H1 (cell line): ENCODE results near the gene CYP4A11. TPM values are rescaled to one million over a fixed set of nuclear protein-coding genes. Genes with fewer than 3 reads are reported as not detected.

Experiments
- CTCF ChIA-PET: fragments of 300-600 bp; sonication (Branson Sonifier 250); formaldehyde crosslinking; loops from one replicate; lab custom pipeline; 2021; ENCODE audit not compliant: partially characterized antibody; lab: Charles Lee
- POLR2A ChIA-PET: fragments of 300-600 bp; sonication (Branson Sonifier 250); formaldehyde crosslinking; loops from one replicate; lab custom pipeline; 2021; ENCODE audit warnings: inconsistent platforms; ENCODE audit not compliant: partially characterized antibody; lab: Charles Lee
- DNase-seq, 2 experiments: peaks; one replicate each; pipeline versions ENCODE4 v3.0.0 to v3.0.0-alpha.2; 2010 to 2022; ENCODE audit warnings: low spot score in 2 of 2, low read depth in 1 of 2, mixed read lengths in 1 of 2
- FAIRE-seq: peaks from 2 replicates; lab custom pipeline; 2011; peaks lifted over from hg19 to GRCh38; lab: Jason Lieb, UNC
- H2AFZ ChIP-seq: 2 replicates; pipeline ENCODE4 v1.8.1; 2012; ENCODE audit warnings: low read length, inconsistent platforms
- H2AK5ac ChIP-seq: 2 replicates; pipeline ENCODE4 v1.6.1; 2013; ENCODE audit warnings: low read depth, low read length
- H2BK120ac ChIP-seq: replicated peaks from 2 replicates; pipeline ENCODE3; 2013; ENCODE audit warnings: low read depth, low read length, inconsistent platforms
- H2BK12ac ChIP-seq: 2 replicates; pipeline ENCODE4 v1.6.1; 2013; ENCODE audit warnings: low read depth, low read length
- H2BK15ac ChIP-seq: 2 replicates; pipeline ENCODE4 v1.6.1; 2013; ENCODE audit warnings: low read length
- H2BK20ac ChIP-seq: 2 replicates; pipeline ENCODE4 v1.6.1; 2013; ENCODE audit warnings: low read length
- H2BK5ac ChIP-seq: 2 replicates; pipeline ENCODE4 v1.6.1; 2013; ENCODE audit warnings: low read depth, low read length
- H3K14ac ChIP-seq: 2 replicates; pipeline ENCODE4 v1.6.1; 2013; ENCODE audit warnings: inconsistent platforms; ENCODE audit not compliant: insufficient read length
- H3K18ac ChIP-seq: 2 replicates; pipeline ENCODE4 v1.6.1; 2013; ENCODE audit warnings: low read length; ENCODE audit errors: extremely low read depth
- H3K23ac ChIP-seq: 2 replicates; pipeline ENCODE4 v1.6.1; 2013; ENCODE audit warnings: inconsistent platforms; ENCODE audit not compliant: insufficient read length
- H3K23me2 ChIP-seq: 2 replicates; pipeline ENCODE4 v1.6.1; 2013; ENCODE audit warnings: low read depth, low read length
- H3K27ac ChIP-seq: 2 replicates; pipeline ENCODE4 v1.6.1; 2011; ENCODE audit warnings: low read depth, low read length, inconsistent platforms
- H3K27me3 ChIP-seq, 4 experiments: replicated peaks in 1 of 4; 1 replicate in 1 of 4; 2 replicates in 3 of 4; pipeline versions ENCODE4 v1.6.1 to v1.8.1; 2011 to 2013; ENCODE audit warnings: low read length in 3 of 4, mild to moderate bottlenecking in 3 of 4, inconsistent platforms in 2 of 4, mixed read lengths in 2 of 4, moderate library complexity in 1 of 4; ENCODE audit not compliant: control insufficient read depth in 3 of 4, insufficient read depth in 3 of 4; ENCODE audit errors: extremely low read depth in 1 of 4
- H3K36me3 ChIP-seq, 4 experiments: 2 replicates each; pipeline versions ENCODE4 v1.6.1 to v1.8.1; 2011 to 2013; ENCODE audit warnings: mild to moderate bottlenecking in 4 of 4, low read length in 3 of 4, moderate library complexity in 2 of 4, control low read depth in 1 of 4, inconsistent platforms in 1 of 4; ENCODE audit not compliant: insufficient read depth in 4 of 4, control insufficient read depth in 2 of 4
- H3K4ac ChIP-seq: replicated peaks from 2 replicates; pipeline ENCODE3; 2013; ENCODE audit warnings: low read length, low read depth, mixed read lengths, inconsistent platforms; ENCODE audit not compliant: insufficient read length
- H3K4me1 ChIP-seq, 4 experiments: replicated peaks in 1 of 4; 1 replicate in 1 of 4; 2 replicates in 3 of 4; pipeline versions ENCODE4 v1.6.1 to v1.8.1; 2011 to 2013; ENCODE audit warnings: low read length in 3 of 4, inconsistent platforms in 2 of 4, mixed read lengths in 1 of 4; ENCODE audit not compliant: insufficient read depth in 4 of 4, control insufficient read depth in 3 of 4
- H3K4me2 ChIP-seq, 2 experiments: 2 replicates each; pipeline versions ENCODE4 v1.6.1 to v1.8.1; 2011 to 2013; ENCODE audit warnings: low read depth in 2 of 2, low read length in 2 of 2, control low read depth in 1 of 2, inconsistent platforms in 1 of 2, mild to moderate bottlenecking in 1 of 2; ENCODE audit not compliant: insufficient read depth in 1 of 2
- H3K4me3 ChIP-seq, 4 experiments: fragments of 200-600, 300-600 bp in 1 of 4; sonication (generic), shearing (Covaris generic), sonication (Bioruptor Twin) in 1 of 4; 2 replicates each; pipeline versions ENCODE4 v1.5.1 to v1.8.1; 2011 to 2016; ENCODE audit warnings: low read length in 4 of 4, low read depth in 3 of 4, control low read depth in 2 of 4, inconsistent platforms in 2 of 4, mild to moderate bottlenecking in 2 of 4, mixed read lengths in 1 of 4, moderate library complexity in 1 of 4; ENCODE audit not compliant: insufficient read depth in 2 of 4; ENCODE audit errors: extremely low read depth in 1 of 4
- H3K56ac ChIP-seq: replicated peaks from 2 replicates; pipeline ENCODE3; 2013; ENCODE audit warnings: low read depth, mild to moderate bottlenecking, mixed read lengths, low read length, inconsistent platforms; ENCODE audit not compliant: insufficient read length
- H3K79me1 ChIP-seq: 2 replicates; pipeline ENCODE4 v1.6.1; 2013; ENCODE audit warnings: low read depth, low read length, control low read depth
- H3K79me2 ChIP-seq, 2 experiments: 2 replicates each; pipeline versions ENCODE4 v1.6.1 to v1.8.1; 2012 to 2013; ENCODE audit warnings: low read length in 2 of 2, mild to moderate bottlenecking in 2 of 2, inconsistent platforms in 1 of 2; ENCODE audit not compliant: insufficient read depth in 2 of 2, control insufficient read depth in 1 of 2
- H3K9ac ChIP-seq, 4 experiments: replicated peaks in 1 of 4; 1 replicate in 1 of 4; 2 replicates in 3 of 4; pipeline versions ENCODE4 v1.6.1 to v1.8.1; 2011 to 2013; ENCODE audit warnings: low read depth in 3 of 4, low read length in 3 of 4, control low read depth in 2 of 4, mild to moderate bottlenecking in 2 of 4, moderate library complexity in 2 of 4, inconsistent platforms in 1 of 4; ENCODE audit errors: extremely low read depth in 1 of 4
- H3K9me3 ChIP-seq, 2 experiments: 2 replicates each; pipeline versions ENCODE4 v1.6.1 to v1.8.1; 2012 to 2013; ENCODE audit warnings: mild to moderate bottlenecking in 2 of 2, moderate library complexity in 2 of 2, control low read depth in 1 of 2, inconsistent platforms in 1 of 2, low read depth in 1 of 2, low read length in 1 of 2, mixed read lengths in 1 of 2; ENCODE audit not compliant: insufficient read depth in 2 of 2
- H4K20me1 ChIP-seq, 2 experiments: replicated peaks in 1 of 2; 2 replicates each; pipeline versions ENCODE3 to v1.8.1; 2011 to 2013; ENCODE audit warnings: inconsistent platforms in 2 of 2, low read length in 2 of 2, mild to moderate bottlenecking in 1 of 2; ENCODE audit not compliant: insufficient read depth in 2 of 2, control insufficient read depth in 1 of 2
- H4K5ac ChIP-seq: 2 replicates; pipeline ENCODE4 v1.6.1; 2013; ENCODE audit warnings: low read length, low read depth, mixed read lengths, inconsistent platforms; ENCODE audit not compliant: insufficient read length
- H4K8ac ChIP-seq: 2 replicates; pipeline ENCODE4 v1.8.0; 2013; ENCODE audit warnings: mild to moderate bottlenecking, moderate library complexity, low read length, inconsistent platforms; ENCODE audit not compliant: insufficient read depth; ENCODE audit errors: extremely low read depth
- H4K91ac ChIP-seq: replicated peaks from 2 replicates; pipeline ENCODE3; 2013; ENCODE audit warnings: low read length, mixed read lengths, inconsistent platforms; ENCODE audit not compliant: insufficient read length
- GABPA ChIP-seq: IDR thresholded peaks from 2 replicates; pipeline ENCODE4 v1.6.1; 2011; ENCODE audit warnings: mild to moderate bottlenecking, low read length, moderate library complexity, borderline replicate concordance; ENCODE audit not compliant: insufficient read depth
- GTF2F1 ChIP-seq: IDR thresholded peaks from 2 replicates; pipeline ENCODE4 v1.6.1; 2012; ENCODE audit warnings: low read depth, low read length, improper control_type of control experiment, borderline replicate concordance
- WGBS, 2 experiments: shearing (Covaris generic) in 1 of 2; methylation state at CpG; one replicate each; pipeline versions ENCODE4 v1.1.6 to v1.1.7; 2013 to 2015; ENCODE audit warnings: low lambda C conversion rate in 2 of 2, mixed read lengths in 2 of 2, inconsistent platforms in 1 of 2, low coverage in 1 of 2, missing lambda C conversion rate in 1 of 2; ENCODE audit not compliant: insufficient replicate concordance in 2 of 2, insufficient coverage in 1 of 2, insufficient read length in 1 of 2; ENCODE audit errors: extremely low coverage in 1 of 2, missing lambda C conversion rate in 1 of 2; 5-methylcytosine and 5-hydroxymethylcytosine counted together
- polyA plus RNA-seq, 7 experiments: library from polyadenylated mRNA; depleted of rRNA in 3 of 7; stranded (reverse) in 5 of 7; unstranded in 2 of 7; fragments of >200 nt in 5 of 7; fragments of 200-250 nt in 2 of 7; gene quantifications; 1 replicate in 5 of 7; 2 replicates in 1 of 7; 4 replicates in 1 of 7; pipeline versions ENCODE4 v1.2.1 to v1.2.3, GENCODE V29; 2011 to 2013; ENCODE audit warnings: missing spikeins in 2 of 7, mixed read lengths in 2 of 7
- total RNA-seq: library from RNA; stranded (reverse); fragmentation: NEBNext Ultra II Directional; extraction: Animal tissue kit (Norgen Biotek cat#: 25700); gene quantifications from 2 replicates; pipeline ENCODE4 v1.2.1, GENCODE V29; 2021

Gene CYP4A11
- total and polyA plus RNA-seq, 2 of the 8 experiments (the other 6 are each of a cell fraction or from before 2014, with no cell fraction given) = not detected

DNA sequence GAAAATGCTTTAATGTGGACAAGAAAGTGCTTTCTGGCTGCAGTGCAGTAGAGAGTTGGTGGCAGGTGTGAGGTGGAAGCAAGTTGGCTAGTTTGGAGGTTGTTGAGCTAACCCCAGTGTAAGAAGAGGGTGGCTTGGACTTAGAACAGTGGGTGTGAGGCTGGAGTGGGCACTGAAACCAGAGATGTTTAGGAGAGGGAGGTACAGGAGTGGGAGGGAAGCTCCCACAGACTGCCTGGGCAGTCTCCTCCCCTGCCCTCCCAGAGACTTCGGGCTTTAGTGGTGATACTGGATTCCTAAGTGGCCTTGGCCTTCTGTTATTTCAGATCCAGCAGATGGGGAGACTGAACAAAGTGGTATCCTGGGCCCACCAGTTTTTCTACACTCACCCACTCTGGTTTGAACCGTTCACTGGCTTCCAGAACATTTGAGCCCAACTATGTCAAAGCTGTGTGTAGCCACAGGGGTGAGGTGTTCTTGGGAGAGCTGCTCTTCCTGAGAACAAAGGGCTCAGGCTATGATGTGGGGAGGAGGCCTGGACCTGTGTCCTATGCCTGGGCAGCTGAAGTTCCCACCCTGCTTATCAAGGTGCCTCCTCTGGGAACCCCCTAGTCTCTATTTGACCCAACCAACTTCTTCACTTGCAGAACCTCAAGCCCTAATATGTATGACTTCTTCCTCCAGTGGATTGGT lies 19.9 kb upstream of the CYP4A11 start:
- Histone ChIP-seq H3K4me3 (no peak overlapping the region), H4K20me1 (no peaks in the 10 kb centered on the region), H3K27me3 (no peaks in the 10 kb centered on the region), H3K18ac (no peak overlapping the region), H2BK120ac (no peak overlapping the region), H3K9ac (no peak overlapping the region), H2AK5ac (no peak overlapping the region), H3K4ac (no peak overlapping the region), H4K8ac (no peak overlapping the region), H3K79me1 (no peaks in the 10 kb centered on the region; the same call in 1 of the 2 replicates), H2BK15ac (no peak overlapping the region), H4K91ac (no peak overlapping the region), H3K4me1 (no peaks in the 10 kb centered on the region), H3K4me2 (no peak overlapping the region), H2AFZ (no peak overlapping the region), H4K5ac (no peak overlapping the region), H3K23me2 (no peaks in the 10 kb centered on the region; the same call in 1 of the 2 replicates), H2BK12ac (no peak overlapping the region), H3K9me3 (peaks cover 0 to 8% of the 10 kb centered on the region in 2 experiments; a peak in 1 of 4 replicates), H3K79me2 (no peaks in the 10 kb centered on the region), H3K36me3 (no peaks in the 10 kb centered on the region), H3K14ac (no peak overlapping the region), H3K56ac (no peak overlapping the region), H3K27ac (no peak overlapping the region), H2BK5ac (no peak overlapping the region), H3K23ac (no peak overlapping the region), H2BK20ac (no peak overlapping the region)
- DNase-seq (no peak), FAIRE-seq (no peak)
- WGBS, 2 experiments = 83% methylated on average over 2 of the region's 2 CpGs; no CpG with 5 or more reads in 1 of the 2 experiments
- POLR2A ChIA-PET = no interaction called here
- CTCF ChIA-PET = interaction anchor here (1.2 kb wide), 1 partner anchor 23 kb away, joined by 4 read pairs; no protein-coding TSS in a partner anchor
- TF ChIP-seq GTF2F1 (no peak), GABPA (no peak)
